GM18517 (cell line): ENCODE measurements around the gene IRGM.

ENCODE experiments used
- ATAC-seq: cut with Tn5 transposase; IDR thresholded peaks from one replicate; pipeline ENCODE4 v1.9.1; 2021; ENCODE audit warnings: mild to moderate bottlenecking, moderate library complexity; ENCODE audit not compliant: unreplicated experiment

IRGM gene

GRCh38 chr5:150895431-150896428, 49.4 kb downstream of the IRGM start:
- no peak for ATAC-seq
